ENCODE results near the gene OR6C76. TPM values are rescaled to one million over a fixed set of nuclear protein-coding genes. Genes with fewer than 3 reads are reported as not detected.

The OR6C76 gene
- not detected in 2 replicates for total RNA-seq

GRCh38 chr12:55425954-55426353 lies at the start of gene OR6C76:
Gene OR6C76, plus strand, starts transcription at chr12:55426254. Its CDS starts 0 bp downstream, at chr12:55426254.

GRCh38 chr12:55400229-55400628 lies 25.8 kb upstream of the OR6C76 start, which contains the start of gene OR6C65:
Gene OR6C65, plus strand, starts transcription at chr12:55400529. Its CDS starts 0 bp downstream, at chr12:55400529.

GRCh38 chr12:55443776-55444175 lies 17.7 kb downstream of the OR6C76 start, which contains the start of gene OR6C2:
Gene OR6C2, plus strand, starts transcription at chr12:55444076. Its CDS starts 8,138 bp downstream, at chr12:55452214.

GRCh38 chr12:55470088-55470829 lies 44.2 kb downstream of the OR6C76 start, which contains the start of gene OR6C70:
Gene OR6C70, minus strand, starts transcription at chr12:55470138. Its CDS starts 0 bp downstream, at chr12:55470138.

Other genes with a start within 250 kb of the OR6C76 start
- not detected in 2 replicates for gene OR10A7, start 205.2 kb upstream of the OR6C76 start, total RNA-seq
- gene OR6C74, start 181.6 kb upstream of the OR6C76 start, total RNA-seq: not detected in 2 replicates
- gene OR6C6, start 129.7 kb upstream of the OR6C76 start, total RNA-seq: not detected in 2 replicates
- gene OR6C1, start 111.9 kb upstream of the OR6C76 start, total RNA-seq: not detected in 2 replicates
- not detected in 2 replicates for gene OR6C3, start 95.5 kb upstream of the OR6C76 start, total RNA-seq
- gene OR6C75, start 63.3 kb upstream of the OR6C76 start, total RNA-seq: not detected in 2 replicates
- not detected in 2 replicates for gene OR6C65, start 25.7 kb upstream of the OR6C76 start, total RNA-seq
- not detected in 2 replicates for gene OR6C2, start 17.8 kb downstream of the OR6C76 start, total RNA-seq
- not detected in 2 replicates for gene OR6C70, start 43.9 kb downstream of the OR6C76 start, total RNA-seq
- not detected in 2 replicates for gene OR6C68, start 66.1 kb downstream of the OR6C76 start, total RNA-seq
- not detected in 2 replicates for gene OR6C4, start 123.3 kb downstream of the OR6C76 start, total RNA-seq
- not detected in 2 replicates for gene OR2AP1, start 146.2 kb downstream of the OR6C76 start, total RNA-seq
- not detected in 2 replicates for gene OR10P1, start 210.6 kb downstream of the OR6C76 start, total RNA-seq